GM12878 (cell line): ENCODE data around the gene CAMK2G. TPM values are rescaled to one million over a fixed set of nuclear protein-coding genes. Genes with fewer than 3 reads are reported as not detected.

ENCODE experiments used
- BRCA1 ChIP-seq: IDR thresholded peaks from 2 replicates; pipeline ENCODE4 v1.6.1; 2011; ENCODE audit warnings: low read depth, low read length, improper control_type of control experiment
- CREB1 ChIP-seq: IDR thresholded peaks from 2 replicates; pipeline ENCODE4 v1.6.1; 2012; ENCODE audit warnings: low read depth, mild to moderate bottlenecking, inconsistent platforms
- EZH2 ChIP-seq: IDR thresholded peaks from 2 replicates; pipeline ENCODE4 v1.6.1; 2012; ENCODE audit warnings: low read depth, mild to moderate bottlenecking, control low read depth, inconsistent platforms, low read length, borderline replicate concordance; ENCODE audit not compliant: control insufficient read depth
- FOXM1 ChIP-seq: IDR thresholded peaks from 2 replicates; pipeline ENCODE4 v1.6.1; 2012; ENCODE audit warnings: low read depth, mild to moderate bottlenecking, inconsistent platforms, low read length, moderate library complexity
- KAT2A ChIP-seq: conservative IDR thresholded peaks from 2 replicates; pipeline ENCODE4 v1.6.1; 2011; ENCODE audit warnings: low read depth, low read length; ENCODE audit not compliant: control insufficient read depth
- MEF2A ChIP-seq: IDR thresholded peaks from 2 replicates; pipeline ENCODE4 v1.6.1; 2011; ENCODE audit warnings: low read depth, mild to moderate bottlenecking, low read length, moderate library complexity; ENCODE audit not compliant: insufficient read depth
- MEF2B ChIP-seq: fragments of 450-650 bp; IDR thresholded peaks from 2 replicates; pipeline ENCODE4 v1.6.1; 2018; ENCODE audit warnings: mild to moderate bottlenecking, moderate library complexity; ENCODE audit not compliant: partially characterized antibody, poor library complexity, severe bottlenecking
- MYB ChIP-seq: fragments of 150-350 bp; IDR thresholded peaks from 2 replicates; pipeline ENCODE4 v1.6.1; 2014; ENCODE audit warnings: mild to moderate bottlenecking, low read depth, low read length, borderline replicate concordance
- NFYA ChIP-seq: IDR thresholded peaks from 2 replicates; pipeline ENCODE4 v1.6.1; 2011; ENCODE audit warnings: low read depth, mild to moderate bottlenecking, low read length, improper control_type of control experiment, borderline replicate concordance
- PRDM15 ChIP-seq: fragments of 450-650 bp; formaldehyde crosslinking; IDR thresholded peaks from 2 replicates; pipeline ENCODE4 v1.4.0; 2020; ENCODE audit warnings: mild to moderate bottlenecking, moderate library complexity
- RCOR1 ChIP-seq: conservative IDR thresholded peaks from 2 replicates; pipeline ENCODE4 v1.6.1; 2012; ENCODE audit warnings: low read depth, low read length, improper control_type of control experiment
- SMC3 ChIP-seq: IDR thresholded peaks from 2 replicates; pipeline ENCODE4 v1.6.1; 2011; ENCODE audit warnings: low read length, improper control_type of control experiment, borderline replicate concordance
- SREBF1 ChIP-seq: IDR thresholded peaks from 2 replicates; pipeline ENCODE4 v1.6.1; 2012; ENCODE audit warnings: mild to moderate bottlenecking, low read length
- SUZ12 ChIP-seq: fragments of 200-600 bp; sonication (generic); IDR thresholded peaks from one replicate; pipeline ENCODE4 v1.6.1; 2018; ENCODE audit warnings: antibody characterized with exemption, mild to moderate bottlenecking; ENCODE audit not compliant: unreplicated experiment
- TAF1 ChIP-seq: IDR thresholded peaks from 2 replicates; pipeline ENCODE4 v1.6.1; 2011; ENCODE audit warnings: mild to moderate bottlenecking, low read depth, low read length, borderline replicate concordance
- TARDBP ChIP-seq: IDR thresholded peaks from 2 replicates; pipeline ENCODE4 v1.6.1; 2016; ENCODE audit warnings: borderline replicate concordance
- TCF3 ChIP-seq: IDR thresholded peaks from 2 replicates; pipeline ENCODE4 v1.6.1; 2012; ENCODE audit warnings: low read depth, mild to moderate bottlenecking, low read length, borderline replicate concordance; ENCODE audit not compliant: insufficient read depth
- TCF7 ChIP-seq: IDR thresholded peaks from 2 replicates; pipeline ENCODE4 v1.6.1; 2014; ENCODE audit warnings: antibody characterized with exemption, borderline replicate concordance
- ZSCAN29 ChIP-seq: fragments of 450-650 bp; IDR thresholded peaks from 2 replicates; pipeline ENCODE4 v1.6.1; 2017; ENCODE audit warnings: mild to moderate bottlenecking, moderate library complexity
- polyA plus RNA-seq, 11 experiments: library from polyadenylated mRNA; depleted of rRNA in 4 of 11; unstranded in 6 of 11; stranded (reverse) in 5 of 11; fragments of >200 nt; fragmentation: Nextera tagmentation in 4 of 11; fragmentation: Illumina TruSeq in 1 of 11; extraction: Ambion mirVana in 4 of 11; extraction: Trizol in 1 of 11; gene quantifications; 1 replicate in 1 of 11; 2 replicates in 10 of 11; pipeline versions ENCODE4 v1.2.1 to v1.2.3, GENCODE V29; 2011 to 2016; ENCODE audit warnings: inconsistent platforms in 2 of 11, missing spikeins in 2 of 11, low read depth in 1 of 11
- total RNA-seq, 4 experiments: library from RNA; depleted of rRNA in 3 of 4; stranded (reverse); fragments of >200 nt in 3 of 4; fragmentation: Illumina TruSeq in 1 of 4; extraction: Trizol in 1 of 4; gene quantifications; 2 replicates each; pipeline versions ENCODE4 v1.2.1 to v1.2.3, GENCODE V29; 2013 to 2021
- TF ChIP-seq, protein P1 (sequence below): IDR thresholded peaks from 2 replicates; pipeline ENCODE4 v1.6.1; 2012; ENCODE audit warnings: low read length, inconsistent platforms
- TF ChIP-seq, protein P2 (sequence below): IDR thresholded peaks from 2 replicates; pipeline ENCODE4 v1.6.1; 2011; ENCODE audit warnings: borderline replicate concordance, low read depth, mild to moderate bottlenecking, moderate library complexity, low read length; ENCODE audit not compliant: insufficient read depth, poor library complexity, severe bottlenecking
- TF ChIP-seq, protein P3 (sequence below): fragments of 450-650 bp; IDR thresholded peaks from 2 replicates; pipeline ENCODE4 v1.6.1; 2018; ENCODE audit warnings: mild to moderate bottlenecking, low read depth, moderate library complexity; ENCODE audit not compliant: partially characterized antibody

The CAMK2G gene
- total and polyA plus RNA-seq, 10 of the 15 experiments (the other 5 are each of a cell fraction or from before 2014, with no cell fraction given), result 5.5 to 24.3 (median 16.9) TPM

DNA sequence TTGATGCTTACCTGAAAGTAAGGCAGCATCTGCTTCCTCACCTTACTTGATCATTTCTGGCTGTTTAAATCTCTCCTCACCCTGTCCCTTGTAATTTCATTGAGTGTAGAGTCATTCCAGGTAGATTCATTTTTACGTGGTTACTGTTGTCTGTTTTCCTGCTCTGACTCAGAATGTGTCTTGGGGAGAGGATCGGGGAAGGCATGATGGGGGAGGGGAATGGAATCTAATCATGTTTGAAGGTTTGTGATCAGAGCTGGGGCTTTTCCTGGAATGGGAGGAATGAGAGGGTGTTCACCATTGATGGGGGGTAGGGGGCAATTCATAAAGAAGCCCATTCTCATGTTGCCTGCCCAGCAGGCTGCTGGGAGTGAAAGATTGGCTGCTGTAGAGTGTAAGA lies 111.4 kb downstream of the CAMK2G start (continued):
- TF ChIP-seq PRDM15 (CRISPR knock-in tag) (no peak), MYB (no peak), SREBF1 (no peak), SUZ12 (no peak), TCF7 (no peak), NFYA (no peak), TCF3 (no peak), MEF2B (no peak), ZSCAN29 (no peak), EZH2 (no peak), BRCA1 (no peak), TARDBP (no peak), FOXM1 (peak; percentile 55; the same call in 1 of the 2 replicates), RCOR1 (no peak), MEF2A (peak; percentile 38; the same call in 1 of the 2 replicates), KAT2A (no peak), TAF1 (no peak), SMC3 (no peak), CREB1 (no peak)
- TF ChIP-seq, protein P1, sequence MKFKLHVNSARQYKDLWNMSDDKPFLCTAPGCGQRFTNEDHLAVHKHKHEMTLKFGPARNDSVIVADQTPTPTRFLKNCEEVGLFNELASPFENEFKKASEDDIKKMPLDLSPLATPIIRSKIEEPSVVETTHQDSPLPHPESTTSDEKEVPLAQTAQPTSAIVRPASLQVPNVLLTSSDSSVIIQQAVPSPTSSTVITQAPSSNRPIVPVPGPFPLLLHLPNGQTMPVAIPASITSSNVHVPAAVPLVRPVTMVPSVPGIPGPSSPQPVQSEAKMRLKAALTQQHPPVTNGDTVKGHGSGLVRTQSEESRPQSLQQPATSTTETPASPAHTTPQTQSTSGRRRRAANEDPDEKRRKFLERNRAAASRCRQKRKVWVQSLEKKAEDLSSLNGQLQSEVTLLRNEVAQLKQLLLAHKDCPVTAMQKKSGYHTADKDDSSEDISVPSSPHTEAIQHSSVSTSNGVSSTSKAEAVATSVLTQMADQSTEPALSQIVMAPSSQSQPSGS, result 0 out of 2 replicates have a peak, but pooled peaks have one; percentile 42
- TF ChIP-seq, protein P2, sequence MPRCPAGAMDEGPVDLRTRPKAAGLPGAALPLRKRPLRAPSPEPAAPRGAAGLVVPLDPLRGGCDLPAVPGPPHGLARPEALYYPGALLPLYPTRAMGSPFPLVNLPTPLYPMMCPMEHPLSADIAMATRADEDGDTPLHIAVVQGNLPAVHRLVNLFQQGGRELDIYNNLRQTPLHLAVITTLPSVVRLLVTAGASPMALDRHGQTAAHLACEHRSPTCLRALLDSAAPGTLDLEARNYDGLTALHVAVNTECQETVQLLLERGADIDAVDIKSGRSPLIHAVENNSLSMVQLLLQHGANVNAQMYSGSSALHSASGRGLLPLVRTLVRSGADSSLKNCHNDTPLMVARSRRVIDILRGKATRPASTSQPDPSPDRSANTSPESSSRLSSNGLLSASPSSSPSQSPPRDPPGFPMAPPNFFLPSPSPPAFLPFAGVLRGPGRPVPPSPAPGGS, result peak; percentile 45
- TF ChIP-seq, protein P3, sequence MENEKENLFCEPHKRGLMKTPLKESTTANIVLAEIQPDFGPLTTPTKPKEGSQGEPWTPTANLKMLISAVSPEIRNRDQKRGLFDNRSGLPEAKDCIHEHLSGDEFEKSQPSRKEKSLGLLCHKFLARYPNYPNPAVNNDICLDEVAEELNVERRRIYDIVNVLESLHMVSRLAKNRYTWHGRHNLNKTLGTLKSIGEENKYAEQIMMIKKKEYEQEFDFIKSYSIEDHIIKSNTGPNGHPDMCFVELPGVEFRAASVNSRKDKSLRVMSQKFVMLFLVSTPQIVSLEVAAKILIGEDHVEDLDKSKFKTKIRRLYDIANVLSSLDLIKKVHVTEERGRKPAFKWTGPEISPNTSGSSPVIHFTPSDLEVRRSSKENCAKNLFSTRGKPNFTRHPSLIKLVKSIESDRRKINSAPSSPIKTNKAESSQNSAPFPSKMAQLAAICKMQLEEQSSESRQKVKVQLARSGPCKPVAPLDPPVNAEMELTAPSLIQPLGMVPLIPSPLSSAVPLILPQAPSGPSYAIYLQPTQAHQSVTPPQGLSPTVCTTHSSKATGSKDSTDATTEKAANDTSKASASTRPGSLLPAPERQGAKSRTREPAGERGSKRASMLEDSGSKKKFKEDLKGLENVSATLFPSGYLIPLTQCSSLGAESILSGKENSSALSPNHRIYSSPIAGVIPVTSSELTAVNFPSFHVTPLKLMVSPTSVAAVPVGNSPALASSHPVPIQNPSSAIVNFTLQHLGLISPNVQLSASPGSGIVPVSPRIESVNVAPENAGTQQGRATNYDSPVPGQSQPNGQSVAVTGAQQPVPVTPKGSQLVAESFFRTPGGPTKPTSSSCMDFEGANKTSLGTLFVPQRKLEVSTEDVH, result no peak
